ENCODE data around the gene FER. TPM values are rescaled to one million over a fixed set of nuclear protein-coding genes. Genes with fewer than 3 reads are reported as not detected.

FER gene
- total and polyA plus RNA-seq, 2 experiments from 2014 or later = 25.9 to 30.7 TPM

DNA sequence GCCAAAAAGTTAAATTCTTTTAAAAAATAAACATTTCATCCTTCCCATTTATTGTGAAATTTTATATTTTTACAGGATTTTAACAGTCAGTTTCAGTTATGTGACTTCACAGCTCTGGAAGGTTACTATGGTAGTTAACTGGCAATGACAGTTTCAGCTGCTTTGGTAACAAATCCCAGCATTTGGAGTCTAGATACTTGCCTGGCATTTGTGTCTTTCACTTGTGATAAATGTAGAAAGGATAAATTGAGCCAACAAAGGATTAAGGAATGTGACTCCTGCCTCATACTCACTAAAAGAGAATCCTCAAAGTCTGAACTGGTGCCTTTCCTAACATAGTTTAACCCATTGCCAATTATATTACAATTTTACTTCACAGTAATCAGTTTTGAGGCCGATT, 315.5 kb downstream of the FER start:
- Histone ChIP-seq H3K4me1 (ENCODE audit: low read depth) (no peaks in the 10 kb centered on the region), H3K27me3 (no peaks in the 10 kb centered on the region), H3K27ac (no peak overlapping the region), H3K4me3 (no peak overlapping the region), H3K36me3 (no peaks in the 10 kb centered on the region), H3K9me3 (ENCODE audit: low read depth) (no peaks in the 10 kb centered on the region)
- TF ChIP-seq, protein P1, sequence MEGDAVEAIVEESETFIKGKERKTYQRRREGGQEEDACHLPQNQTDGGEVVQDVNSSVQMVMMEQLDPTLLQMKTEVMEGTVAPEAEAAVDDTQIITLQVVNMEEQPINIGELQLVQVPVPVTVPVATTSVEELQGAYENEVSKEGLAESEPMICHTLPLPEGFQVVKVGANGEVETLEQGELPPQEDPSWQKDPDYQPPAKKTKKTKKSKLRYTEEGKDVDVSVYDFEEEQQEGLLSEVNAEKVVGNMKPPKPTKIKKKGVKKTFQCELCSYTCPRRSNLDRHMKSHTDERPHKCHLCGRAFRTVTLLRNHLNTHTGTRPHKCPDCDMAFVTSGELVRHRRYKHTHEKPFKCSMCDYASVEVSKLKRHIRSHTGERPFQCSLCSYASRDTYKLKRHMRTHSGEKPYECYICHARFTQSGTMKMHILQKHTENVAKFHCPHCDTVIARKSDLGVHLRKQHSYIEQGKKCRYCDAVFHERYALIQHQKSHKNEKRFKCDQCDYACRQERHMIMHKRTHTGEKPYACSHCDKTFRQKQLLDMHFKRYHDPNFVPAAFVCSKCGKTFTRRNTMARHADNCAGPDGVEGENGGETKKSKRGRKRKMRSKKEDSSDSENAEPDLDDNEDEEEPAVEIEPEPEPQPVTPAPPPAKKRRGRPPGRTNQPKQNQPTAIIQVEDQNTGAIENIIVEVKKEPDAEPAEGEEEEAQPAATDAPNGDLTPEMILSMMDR (IDR thresholded peaks at IDR 0.05; ENCODE audit: low read depth, low read length) = no peak
- DNase-seq (ENCODE audit: low read depth in 1 of 2, low spot score in 1 of 2) = no peak

- DNase-seq (ENCODE audit: low read depth in 1 of 2, low spot score in 1 of 2) = no peak
- no peaks in the 10 kb centered on the region for H3K9me3 ChIP-seq (ENCODE audit: low read depth)
- H3K4me1 ChIP-seq (ENCODE audit: low read depth) = no peaks in the 10 kb centered on the region
- no peaks in the 10 kb centered on the region for H3K27me3 ChIP-seq
- no peak overlapping the region for H3K4me3 ChIP-seq
- TF ChIP-seq, protein P1 (IDR thresholded peaks at IDR 0.05; ENCODE audit: low read depth, low read length) = no peak
- H3K36me3 ChIP-seq = no peaks in the 10 kb centered on the region
- peak overlapping the region; percentile 13 for H3K27ac ChIP-seq
These were observed 329.0 kb downstream of the FER start for GRCh38 chr5:109076741-109077140.

DNA sequence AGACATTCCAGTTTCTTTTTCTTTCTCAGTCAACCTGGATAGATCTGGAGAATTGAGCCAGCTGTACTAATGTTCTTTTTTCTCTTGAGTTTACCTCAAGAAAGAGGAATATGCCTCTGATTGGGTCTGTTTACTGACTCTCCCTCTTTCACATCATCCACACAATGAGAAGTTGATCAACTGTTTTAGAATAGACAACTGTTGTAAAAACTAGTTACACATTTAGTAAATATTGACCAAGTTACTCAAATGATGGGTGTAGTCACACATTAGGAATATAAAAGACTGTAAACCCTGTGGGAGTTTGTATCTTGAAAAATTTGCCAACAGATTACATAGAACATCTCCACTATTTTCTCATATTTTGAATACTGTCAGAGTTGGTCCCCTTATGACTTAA, 330.8 kb downstream of the FER start:
- Histone ChIP-seq H3K4me3 (no peak overlapping the region), H3K9me3 (ENCODE audit: low read depth) (no peaks in the 10 kb centered on the region), H3K36me3 (no peaks in the 10 kb centered on the region), H3K4me1 (ENCODE audit: low read depth) (no peaks in the 10 kb centered on the region), H3K27me3 (no peaks in the 10 kb centered on the region), H3K27ac (no peak overlapping the region)
- DNase-seq (ENCODE audit: low read depth in 1 of 2, low spot score in 1 of 2) = no peak
- TF ChIP-seq, protein P1 (IDR thresholded peaks at IDR 0.05; ENCODE audit: low read depth, low read length) = no peak

- Histone ChIP-seq H3K27ac (no peak overlapping the region), H3K36me3 (no peaks in the 10 kb centered on the region), H3K4me3 (no peak overlapping the region), H3K4me1 (ENCODE audit: low read depth) (no peaks in the 10 kb centered on the region), H3K27me3 (no peaks in the 10 kb centered on the region), H3K9me3 (ENCODE audit: low read depth) (no peaks in the 10 kb centered on the region)
- TF ChIP-seq, protein P1 (IDR thresholded peaks at IDR 0.05; ENCODE audit: low read depth, low read length) = no peak
- DNase-seq (ENCODE audit: low read depth in 1 of 2, low spot score in 1 of 2) = no peak
These were observed 332.8 kb downstream of the FER start for GRCh38 chr5:109080481-109080880.

DNA sequence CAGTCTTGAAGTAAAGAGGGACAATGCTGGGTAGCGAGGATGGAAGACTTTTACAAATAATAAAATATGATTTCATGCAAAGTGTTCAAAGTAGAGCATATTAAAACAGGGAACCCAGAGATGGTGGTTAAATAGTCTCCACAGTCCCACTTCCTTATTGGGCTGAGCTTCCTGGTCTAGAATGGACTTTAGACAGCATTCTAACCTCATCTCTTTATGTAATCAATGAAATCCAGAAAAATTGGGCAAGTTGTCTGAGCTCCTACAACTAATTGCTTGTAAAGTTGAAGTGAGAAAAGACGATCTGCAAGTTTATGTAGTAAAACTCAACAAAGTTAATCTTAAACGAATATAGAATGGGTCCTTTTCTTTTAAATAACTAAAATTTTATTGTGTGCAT, 333.2 kb downstream of the FER start:
- Histone ChIP-seq H3K27ac (no peak overlapping the region), H3K36me3 (no peaks in the 10 kb centered on the region), H3K9me3 (ENCODE audit: low read depth) (no peaks in the 10 kb centered on the region), H3K4me1 (ENCODE audit: low read depth) (no peaks in the 10 kb centered on the region), H3K4me3 (no peak overlapping the region), H3K27me3 (no peaks in the 10 kb centered on the region)
- TF ChIP-seq, protein P1 (IDR thresholded peaks at IDR 0.05; ENCODE audit: low read depth, low read length) = no peak
- no peak for DNase-seq (ENCODE audit: low read depth in 1 of 2, low spot score in 1 of 2)

DNA sequence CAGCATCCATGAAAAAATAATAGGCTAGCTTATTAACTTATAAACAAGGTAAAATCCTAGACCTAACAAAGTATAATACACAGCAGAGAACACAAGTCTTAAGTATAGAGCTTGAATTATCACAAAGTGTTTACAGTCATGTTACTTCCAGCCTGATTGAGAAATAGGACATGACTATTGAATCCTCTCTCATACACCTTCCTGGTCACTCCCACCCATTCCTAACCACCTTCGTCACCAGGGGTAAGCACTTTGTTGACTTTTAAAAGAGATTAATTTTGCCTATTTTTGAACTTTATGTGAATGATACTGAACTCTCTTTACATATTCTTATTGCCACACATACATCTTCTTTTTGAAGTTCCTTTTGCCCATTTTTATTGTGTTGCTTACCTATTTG, 336.2 kb downstream of the FER start:
- Histone ChIP-seq H3K27ac (no peak overlapping the region), H3K36me3 (no peaks in the 10 kb centered on the region), H3K4me3 (no peak overlapping the region), H3K4me1 (ENCODE audit: low read depth) (no peaks in the 10 kb centered on the region), H3K27me3 (no peaks in the 10 kb centered on the region), H3K9me3 (ENCODE audit: low read depth) (no peaks in the 10 kb centered on the region)
- no peak for DNase-seq (ENCODE audit: low read depth in 1 of 2, low spot score in 1 of 2)
- TF ChIP-seq, protein P1 (IDR thresholded peaks at IDR 0.05; ENCODE audit: low read depth, low read length) = no peak
